Mucosa of gallbladder (tissue), 1 donor: ENCODE data around the gene FXYD1. TPM values are rescaled to one million over a fixed set of nuclear protein-coding genes. Genes with fewer than 3 reads are reported as not detected.
"Not testable (repeated sequence)": the region's sequence is repeated elsewhere in the genome, so short reads cannot be mapped to it uniquely, and the experiment has no call there.

Source experiments
- DNase-seq: peaks from one replicate; pipeline ENCODE4 v3.0.0-alpha.2; 2020; ENCODE audit warnings: low spot score
- total RNA-seq: library from RNA; stranded (reverse); gene quantifications from one replicate; pipeline ENCODE4 v1.2.1, GENCODE V29; 2021
- donor health status: DM: no; HTN: no; CAD: no.

Gene FXYD1
- total RNA-seq, 1 donor from 2014 or later = 94.0 TPM

DNA sequence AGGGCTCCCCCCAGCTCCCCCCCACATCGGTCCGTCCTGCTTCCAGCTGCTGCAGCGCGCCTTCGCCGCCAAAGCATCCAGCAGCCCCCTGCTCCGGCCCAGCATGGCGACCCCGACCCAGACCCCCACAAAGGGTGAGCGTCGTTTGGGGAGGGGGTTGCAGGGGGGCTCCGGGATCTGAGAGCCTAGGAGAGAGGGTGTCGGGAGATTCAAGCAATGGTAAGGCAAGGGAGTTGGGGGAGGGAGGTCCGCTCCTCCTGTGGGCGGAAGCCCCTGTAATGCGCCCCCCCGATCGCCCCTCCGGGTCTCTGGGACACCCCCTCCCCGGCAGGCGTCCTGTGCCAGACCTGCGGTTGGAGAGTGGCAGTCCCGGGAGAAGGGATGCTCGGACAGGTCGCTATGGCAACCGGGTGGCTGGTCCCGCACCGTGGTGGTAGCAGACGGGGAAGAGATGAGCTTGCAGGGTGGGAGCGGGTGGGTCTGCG, 4.6 kb downstream of the FXYD1 start, which contains the start of gene FXYD7:
Gene FXYD7, plus strand, starts transcription at position 25 of the 485 bp plus-strand sequence. Its CDS starts 79 bp downstream, at position 104.
- no peak for DNase-seq

DNA sequence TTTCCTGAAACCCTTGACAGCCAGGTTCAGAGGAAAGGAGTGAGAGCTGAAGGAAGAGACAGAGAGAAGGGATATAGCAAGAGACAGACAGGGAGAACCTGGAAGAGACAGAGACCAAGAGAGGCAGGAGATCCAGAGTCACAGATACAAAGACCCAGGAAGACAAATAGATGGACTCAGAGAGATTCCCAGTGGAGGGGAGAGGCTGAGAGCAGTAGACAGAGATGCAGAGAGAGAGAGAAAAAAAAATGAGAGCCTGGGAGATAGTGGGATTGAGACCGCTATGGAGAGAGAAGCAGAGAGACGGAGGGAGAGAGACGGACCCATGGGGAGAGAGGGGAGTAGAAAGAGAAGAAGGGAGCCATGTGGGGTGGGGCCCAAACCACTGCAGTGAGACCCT, 5.2 kb downstream of the FXYD1 start:
- DNase-seq = no peak

DNA sequence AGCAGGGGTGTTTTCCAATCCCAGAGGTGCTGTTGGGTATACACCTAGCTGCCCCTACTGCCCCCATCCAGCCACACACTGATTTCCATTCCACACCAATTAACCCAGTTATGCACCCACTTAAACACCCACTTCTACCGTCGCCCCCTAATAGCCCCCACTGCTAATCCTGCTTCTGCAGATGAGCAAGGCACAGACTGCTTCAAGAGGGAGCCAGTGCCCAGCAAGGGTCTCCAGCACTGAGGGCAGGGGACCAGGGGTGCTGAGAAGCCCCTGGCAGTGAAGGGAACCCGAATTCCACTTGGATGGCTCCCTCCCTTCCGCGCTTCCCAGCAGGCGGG, 5.6 kb downstream of the FXYD1 start:
- no peak for DNase-seq

DNA sequence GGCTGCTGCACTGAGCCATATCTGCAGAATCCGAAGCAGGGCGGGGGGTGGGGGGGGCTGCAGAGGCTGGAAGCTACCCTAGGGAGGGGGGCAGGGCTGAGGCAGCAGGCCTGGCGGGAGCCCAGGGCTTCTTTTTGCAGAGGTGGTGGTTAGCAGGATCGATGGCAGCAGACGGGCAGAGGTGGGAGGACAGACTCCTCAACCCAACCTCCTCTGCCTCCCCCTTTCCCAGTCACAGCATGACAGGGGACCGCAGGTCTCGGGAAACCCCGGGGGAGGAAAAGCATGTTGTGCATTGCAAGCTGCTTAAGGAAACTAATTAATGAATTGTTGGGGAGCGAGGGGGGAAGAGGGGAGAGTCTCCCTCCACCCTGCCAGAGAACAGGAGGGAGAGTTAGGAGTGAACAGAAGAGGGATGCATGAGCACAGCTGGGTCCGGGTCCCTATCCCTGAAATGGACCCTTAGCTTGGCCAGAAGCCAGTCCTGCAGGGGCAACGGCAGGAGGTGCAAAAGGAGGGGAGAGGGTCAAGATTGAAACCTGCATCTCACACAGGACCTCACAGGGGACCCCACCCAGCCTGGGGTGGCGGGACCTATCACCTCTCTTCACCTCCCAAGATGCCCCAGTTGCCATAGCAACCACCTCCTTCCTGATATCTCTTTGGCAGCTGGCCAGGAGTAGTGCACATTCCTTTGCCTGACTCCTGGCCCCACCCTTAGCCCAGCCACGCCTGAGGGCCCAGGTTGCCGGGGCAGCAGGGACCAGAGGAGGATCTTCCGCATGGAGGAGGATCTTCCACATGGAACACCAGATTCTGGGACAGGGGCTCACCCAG, 6.2 kb downstream of the FXYD1 start:
- DNase-seq = peak; percentile 78

DNA sequence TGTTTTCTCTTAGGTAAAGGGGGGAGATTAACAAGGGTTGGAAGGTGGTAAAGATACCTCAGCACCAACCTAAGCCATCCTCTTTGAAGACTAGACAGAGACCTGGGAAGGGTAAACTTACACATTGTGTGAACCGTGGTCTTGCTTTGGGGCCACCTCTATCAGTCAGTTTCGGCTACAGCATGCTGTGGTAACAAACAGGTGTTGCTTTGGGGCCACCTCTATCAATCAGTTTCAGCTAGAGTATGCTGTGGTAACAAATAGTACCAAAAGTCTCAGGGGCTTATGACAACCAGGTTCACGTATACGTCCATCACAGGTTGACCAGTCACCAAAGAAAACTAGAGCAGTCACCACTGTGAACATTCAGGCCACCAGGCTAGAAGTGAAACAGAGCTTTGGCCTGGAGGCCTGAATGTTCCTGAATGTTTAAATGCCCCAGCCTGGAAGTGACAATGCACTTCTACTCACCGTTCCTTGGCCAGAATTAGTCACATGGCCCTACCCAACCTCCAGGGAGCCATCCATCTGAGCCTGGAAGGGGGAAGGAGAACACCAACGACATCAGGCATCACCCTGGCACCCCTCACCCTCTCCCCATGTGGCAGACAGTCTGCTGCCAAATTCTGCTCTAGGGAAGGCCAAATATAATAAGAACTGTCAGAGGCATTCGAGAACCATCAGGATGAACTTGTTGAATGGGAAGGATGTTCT, 8.3 kb downstream of the FXYD1 start:
- no peak for DNase-seq

DNA sequence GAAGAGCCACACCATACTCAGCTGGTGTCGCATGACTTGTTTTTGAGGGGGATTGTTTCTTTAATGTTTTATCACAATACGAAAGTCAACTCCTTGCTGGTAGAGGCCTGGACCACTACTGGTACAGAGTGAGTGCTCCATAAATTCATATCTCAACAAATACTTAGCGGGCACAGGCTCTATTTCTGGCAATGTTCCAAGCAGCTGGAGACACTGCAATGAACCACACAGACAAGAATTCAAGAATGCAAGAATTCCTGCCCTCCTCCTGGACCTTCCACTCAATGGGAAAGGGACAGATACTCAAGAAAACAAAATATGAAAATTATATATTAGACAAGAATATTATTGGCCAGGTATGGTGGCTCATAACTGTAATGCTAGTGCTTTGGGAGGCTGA, 10.8 kb downstream of the FXYD1 start:
- no peak for DNase-seq

DNA sequence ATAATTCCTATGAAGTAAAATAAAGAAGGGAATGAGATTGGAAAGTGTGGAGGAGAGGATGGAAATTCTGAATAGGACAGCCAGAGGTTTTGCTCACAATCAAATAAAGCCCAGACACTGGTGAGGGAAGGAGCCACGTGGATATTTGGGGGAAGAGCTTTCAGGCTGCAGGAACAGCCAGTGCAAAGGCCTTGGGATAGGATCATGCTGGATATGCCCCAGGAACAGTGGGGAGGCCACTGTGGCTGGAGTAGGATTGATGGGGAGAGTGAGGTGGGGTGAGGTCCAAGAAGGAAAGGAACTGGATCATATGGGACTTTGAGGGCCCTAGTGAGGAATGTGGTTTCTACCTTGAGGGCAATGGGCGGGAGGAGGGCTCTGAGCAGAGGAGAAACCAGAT, 11.8 kb downstream of the FXYD1 start:
- no peak for DNase-seq

DNA sequence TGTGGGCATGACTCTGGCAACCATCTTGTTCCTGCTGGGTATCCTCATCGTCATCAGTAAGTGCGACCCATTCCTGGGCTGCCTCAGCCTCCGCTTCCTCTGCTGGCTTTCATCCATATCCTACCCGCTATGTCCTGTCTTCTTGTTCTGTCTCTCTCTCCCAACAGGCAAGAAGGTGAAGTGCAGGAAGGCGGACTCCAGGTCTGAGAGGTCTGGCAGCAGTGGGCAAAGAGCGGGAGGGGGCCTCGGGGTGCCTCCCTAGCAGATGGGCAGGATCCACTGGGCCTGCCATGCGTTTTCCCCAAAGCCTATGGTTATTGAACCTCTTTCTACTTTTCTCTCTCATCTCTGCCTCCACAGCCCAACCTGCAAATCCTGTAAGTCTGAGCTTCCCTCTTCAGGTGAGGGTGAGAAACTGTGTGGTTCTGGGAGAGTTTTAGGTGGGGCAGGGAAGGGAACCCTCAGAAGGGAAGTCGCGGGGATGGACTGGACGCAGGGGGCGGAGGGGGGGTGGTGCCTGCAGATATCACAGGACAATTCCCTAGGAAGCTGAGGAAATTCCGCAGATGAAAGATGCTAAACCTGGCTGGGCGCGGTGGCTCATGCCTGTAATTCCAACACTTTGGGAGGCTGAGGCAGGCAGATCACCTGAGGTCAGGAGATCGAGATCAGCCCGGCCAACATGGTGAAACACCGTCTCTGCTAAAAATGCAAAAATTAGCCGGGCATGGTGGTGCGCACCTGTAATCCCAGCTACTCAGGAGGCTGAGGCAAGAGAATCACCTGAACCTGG, 12.8 kb downstream of the FXYD1 start:
- DNase-seq = no peak

DNA sequence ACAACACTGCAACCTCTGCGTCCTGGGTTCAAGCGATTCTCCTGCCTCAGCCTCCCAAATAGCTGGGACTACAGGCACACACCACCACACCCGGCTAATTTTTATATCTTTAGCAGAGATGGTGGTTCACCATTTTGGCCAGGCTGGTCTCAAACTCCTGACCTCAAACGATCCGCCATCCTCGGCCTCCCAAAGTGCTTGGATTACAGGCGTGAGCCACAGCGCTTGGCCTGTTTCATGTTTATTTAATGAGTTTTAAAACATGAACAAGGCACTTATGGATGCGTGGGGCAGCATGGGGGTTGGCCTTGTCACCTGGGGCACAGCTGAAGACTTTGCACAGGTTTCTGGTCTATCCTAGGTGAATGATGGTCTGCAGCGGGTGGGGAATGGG, 14.5 kb downstream of the FXYD1 start:
- not testable (repeated sequence) for DNase-seq

DNA sequence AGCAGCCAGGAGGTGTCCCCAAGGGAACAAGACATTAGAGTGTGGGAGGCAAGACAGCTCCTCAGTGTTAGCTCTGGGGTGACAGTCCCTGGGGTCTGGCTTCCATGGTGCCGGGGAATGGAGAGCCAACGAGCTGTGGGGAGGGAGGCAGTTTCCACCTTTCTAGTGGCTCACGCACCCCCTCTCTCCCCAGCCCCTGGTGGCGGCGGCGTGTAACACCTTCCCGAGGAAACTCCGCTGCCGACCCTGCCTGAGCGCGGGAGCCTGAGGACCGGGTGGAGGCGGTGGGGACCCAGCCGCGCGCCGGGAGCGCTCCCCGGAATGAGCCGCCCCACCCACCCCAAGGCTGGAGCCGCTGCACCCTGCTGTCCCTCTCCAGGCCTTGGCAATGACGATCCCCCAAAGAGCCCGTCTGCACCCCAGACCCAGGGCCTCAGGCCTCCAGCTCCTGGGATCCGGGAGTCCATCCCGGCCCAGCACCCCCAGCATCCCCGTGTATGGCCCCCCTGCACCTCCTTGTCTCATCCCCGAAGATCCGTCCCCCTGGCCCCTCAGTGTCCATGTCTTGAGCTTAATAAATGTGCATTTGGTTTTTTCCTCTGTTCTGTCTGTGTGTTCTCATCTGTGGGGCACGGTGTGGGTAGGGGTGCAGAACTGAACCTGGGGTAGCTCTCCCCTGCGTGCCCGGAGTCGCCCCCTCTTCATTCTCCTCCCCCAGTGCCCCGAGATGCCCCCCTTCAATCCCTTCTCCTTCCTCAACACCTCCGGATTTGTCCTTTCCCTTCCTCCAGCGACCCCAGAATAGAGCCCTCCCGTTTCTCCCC, 15.3 kb downstream of the FXYD1 start:
- DNase-seq = no peak

DNA sequence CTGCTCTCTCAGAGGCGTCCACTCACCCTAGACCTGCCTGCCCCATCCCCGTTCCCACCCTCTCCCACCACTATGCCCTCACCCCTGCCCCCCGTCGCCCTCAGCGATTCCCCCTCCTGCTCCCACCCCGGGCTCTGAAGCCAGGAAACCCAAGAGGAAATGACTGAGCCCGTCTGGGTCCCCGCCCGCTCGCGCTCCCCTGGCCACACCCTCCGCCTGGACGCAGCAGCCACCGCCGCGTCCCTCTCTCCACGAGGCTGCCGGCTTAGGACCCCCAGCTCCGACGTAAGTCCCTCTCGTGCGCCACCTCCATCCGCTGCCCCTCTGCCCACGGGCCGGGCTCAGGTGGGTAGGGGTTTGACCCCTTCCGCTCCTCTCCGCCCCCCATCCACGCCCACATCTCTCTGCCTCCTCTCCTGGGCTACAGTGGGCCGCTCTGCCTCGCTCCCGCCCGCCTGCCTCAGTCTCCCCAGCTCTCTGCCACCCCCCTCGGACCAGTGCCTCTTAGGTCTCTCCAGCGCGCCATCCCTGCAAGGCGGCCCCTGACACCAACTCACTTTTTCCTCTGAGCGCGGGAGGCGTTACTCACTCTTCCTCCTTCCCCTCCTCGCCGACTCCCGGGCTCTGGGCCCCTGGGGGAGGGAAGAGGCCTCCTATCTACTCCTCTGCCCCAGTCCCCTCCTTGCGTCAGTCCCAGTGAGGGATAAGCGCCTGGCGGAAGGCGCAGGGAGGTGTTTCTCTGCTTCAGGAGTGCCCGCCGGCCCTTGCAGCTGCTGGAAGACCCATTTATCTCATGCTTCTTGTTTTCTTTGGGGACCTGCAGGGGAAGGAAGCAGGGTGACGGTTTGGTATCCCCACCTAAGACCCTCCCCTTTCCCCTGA, 16.1 kb downstream of the FXYD1 start, which contains the start of gene FXYD5:
Gene FXYD5, plus strand, starts transcription at position 211 of the 882 bp plus-strand sequence. CDS start 816 bp downstream, outside the sequence.
- DNase-seq = peak; percentile 54

DNA sequence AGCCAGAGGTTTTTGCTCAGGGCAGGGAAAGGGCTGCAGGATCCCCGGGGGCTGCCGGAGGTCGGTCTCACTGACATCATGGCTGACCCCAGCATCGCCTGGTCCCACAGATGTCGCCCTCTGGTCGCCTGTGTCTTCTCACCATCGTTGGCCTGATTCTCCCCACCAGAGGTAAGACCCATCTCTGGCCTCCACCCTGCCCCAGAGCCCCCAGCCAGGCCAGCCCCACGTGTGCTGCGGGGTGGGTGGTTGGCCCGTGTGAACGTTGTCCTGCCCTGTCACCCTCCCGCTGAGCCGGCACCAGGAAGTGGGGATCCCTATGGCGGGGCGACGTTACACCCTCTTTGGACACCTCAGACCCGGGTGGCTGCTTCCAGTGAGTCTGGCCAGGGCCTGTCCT, 16.8 kb downstream of the FXYD1 start:
- no peak for DNase-seq

DNA sequence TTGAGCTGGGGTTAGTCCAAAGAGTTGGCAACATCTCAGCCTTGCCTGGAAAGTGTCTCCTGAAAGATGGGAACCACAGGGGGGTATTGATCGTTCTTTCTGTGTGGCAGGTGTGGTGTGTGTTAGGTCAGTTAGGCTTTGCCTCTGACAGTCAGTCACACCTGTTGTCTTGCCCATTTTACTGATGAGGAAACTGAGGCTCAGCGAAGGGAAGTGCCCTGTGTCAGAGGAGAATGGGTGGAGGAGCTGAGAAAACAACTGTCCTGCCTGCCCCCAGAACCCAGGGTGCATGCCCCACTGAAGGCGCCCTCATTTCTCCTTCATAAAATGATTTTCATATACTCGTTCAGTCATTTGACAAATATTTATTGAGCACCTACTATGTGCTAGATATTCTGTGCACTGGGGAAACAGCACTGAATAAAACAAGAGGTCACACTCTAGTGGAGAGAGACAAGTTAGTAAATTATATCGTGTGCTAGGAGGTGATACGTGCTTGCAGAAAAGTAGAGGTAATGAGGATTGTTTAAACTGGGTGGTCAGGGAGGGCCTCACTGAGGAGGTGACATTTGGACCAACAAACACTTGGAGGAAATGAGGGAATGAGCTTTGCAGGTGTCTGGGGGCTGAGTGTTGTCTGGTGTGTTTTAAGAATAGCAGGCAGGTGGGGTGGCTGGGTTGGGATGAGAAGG, 17.5 kb downstream of the FXYD1 start:
- no peak for DNase-seq

DNA sequence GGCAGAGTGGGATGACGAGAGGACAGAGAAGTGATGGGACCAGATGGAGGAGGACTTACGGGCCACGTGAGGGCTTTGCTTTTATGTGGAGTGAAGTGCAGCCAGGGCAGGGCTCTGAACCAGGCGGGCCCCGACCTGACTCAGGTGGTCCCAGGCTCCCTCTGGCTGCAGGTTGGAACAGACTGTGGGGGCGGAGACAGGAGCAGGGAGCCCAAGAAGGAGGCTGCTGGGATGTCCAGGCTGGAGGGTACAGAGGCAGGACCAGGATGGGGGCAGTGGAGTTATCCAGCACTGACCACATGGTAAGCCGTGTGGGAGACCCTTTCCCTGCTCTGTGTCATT, 18.0 kb downstream of the FXYD1 start:
- no peak for DNase-seq

DNA sequence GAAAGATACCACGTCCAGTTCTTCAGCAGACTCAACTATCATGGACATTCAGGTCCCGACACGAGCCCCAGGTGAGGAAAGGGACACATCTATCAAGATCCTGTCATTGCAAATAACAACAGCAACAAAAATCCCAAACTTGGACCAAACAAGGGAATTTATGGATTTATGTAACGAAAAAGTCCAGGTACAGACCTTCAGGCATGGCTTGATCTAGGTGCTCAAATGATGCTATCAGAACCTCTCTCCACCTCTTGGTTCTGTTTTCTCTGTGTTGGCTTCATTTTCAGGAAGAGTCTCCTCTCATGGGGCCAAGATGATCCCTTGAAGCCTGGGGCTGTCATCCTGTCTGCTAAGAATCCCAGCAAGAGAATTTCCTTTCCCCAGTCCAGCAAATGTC, 18.8 kb downstream of the FXYD1 start:
- DNase-seq = no peak

DNA sequence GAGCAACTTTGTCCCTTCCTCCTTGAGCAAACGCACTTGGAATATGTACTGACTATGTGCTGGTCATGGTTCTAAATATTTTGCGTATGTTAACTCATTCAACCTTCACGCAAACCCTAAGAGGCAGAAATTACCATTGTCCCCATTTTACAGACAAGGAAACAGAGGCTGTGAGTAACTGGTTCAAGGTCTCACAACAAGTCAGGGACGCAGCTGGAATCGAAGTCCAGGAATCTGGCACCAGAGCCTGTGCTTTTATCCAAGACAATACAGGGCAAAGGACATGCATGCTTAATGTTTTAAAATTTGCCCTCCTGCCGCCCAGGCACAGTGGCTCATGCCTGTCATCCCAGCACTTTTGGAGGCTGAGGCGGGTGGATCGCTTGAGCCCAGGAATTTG, 21.0 kb downstream of the FXYD1 start:
- DNase-seq = no peak

DNA sequence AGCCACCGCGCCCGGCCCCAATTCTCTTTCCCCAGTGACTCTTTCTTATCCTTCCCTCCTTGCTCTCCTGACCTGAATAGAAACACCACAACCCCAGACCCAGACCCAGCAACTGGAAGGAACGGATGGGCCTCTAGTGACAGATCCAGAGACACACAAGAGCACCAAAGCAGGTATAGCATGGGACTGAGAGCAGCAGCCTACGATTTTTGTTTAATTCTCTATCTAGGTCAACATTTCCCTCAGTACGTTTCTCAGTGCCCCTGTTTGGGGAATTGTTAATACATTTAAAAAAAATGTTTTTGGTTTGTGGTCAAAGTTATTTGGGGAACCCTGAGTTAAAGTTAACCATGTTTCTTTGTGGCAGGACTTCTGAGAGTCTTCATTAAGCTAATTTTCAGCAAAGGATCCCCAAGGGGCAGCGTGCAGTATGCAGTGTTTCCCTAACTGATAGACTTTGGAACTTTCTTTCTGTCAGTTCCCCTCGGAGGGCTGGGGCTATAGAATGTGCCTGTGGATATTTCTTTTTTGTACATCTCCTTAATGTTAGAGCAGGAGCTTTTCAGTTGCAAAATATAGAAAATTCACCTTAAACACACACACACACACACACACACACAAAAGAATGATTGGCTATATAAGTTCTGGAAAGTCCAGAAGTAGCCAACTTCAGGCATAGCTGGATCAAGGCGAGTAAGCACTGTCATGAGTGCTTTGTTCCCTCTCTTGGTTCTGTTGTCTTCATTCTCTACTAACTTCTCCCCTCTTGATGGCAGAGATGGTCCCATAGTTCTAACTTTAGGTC, 22.2 kb downstream of the FXYD1 start:
- DNase-seq = no peak

DNA sequence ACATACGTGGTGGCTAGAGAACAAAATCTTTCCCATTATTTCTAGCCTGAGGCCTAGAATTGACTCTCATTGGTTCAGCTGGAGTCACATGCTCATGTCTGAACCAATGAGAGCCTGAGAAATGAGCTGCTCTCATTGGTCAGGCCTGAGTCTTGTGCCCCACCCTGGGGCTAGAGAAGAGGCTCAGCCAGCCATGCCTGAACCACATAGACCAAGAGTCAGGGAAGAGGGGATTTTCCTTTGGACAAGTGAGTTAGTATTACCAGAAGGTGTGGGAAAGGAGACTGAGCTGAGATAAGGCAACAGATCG, 22.8 kb downstream of the FXYD1 start:
- no peak for DNase-seq
